NCI-H446 treated with DMSO at 0.1 percent for 48 hours (cell line): ENCODE results near the gene ACP7.
A peak's percentile ranks its signal among the peaks of the same experiment; 100 is the strongest.
"Not testable (repeated sequence)": the region's sequence is repeated elsewhere in the genome, so short reads cannot be mapped to it uniquely, and the experiment has no call there.

Source experiments
- DNase-seq: peaks from one replicate; lab custom pipeline; 2025; lab: John Stamatoyannopoulos, UW

The ACP7 gene

DNA sequence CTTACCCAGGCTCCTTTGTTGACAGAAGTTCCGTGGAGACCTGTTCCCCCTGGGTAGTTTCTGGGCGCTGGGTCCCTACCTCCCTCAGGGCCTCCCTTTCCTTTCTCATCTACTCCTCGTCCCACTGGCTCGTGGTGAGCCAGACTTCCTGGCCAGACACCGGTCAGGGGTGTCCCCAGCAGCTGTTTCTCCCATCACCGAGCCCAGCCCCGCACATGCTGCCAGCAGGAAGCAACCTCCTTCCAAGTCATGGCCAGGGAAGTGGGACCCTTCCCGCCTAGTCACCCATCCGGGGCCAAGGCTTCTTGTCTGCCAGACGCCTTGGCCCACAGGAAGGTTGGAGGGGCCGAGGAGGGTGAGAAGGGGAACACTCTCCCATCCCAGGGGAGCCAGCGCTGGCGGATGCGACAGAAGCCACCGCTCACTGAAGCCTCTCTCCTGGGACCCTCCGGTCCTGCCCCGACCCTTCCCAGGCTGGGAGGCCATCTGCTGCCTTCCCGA is 47.1 kb downstream of the ACP7 start:
- DNase-seq = no peak

DNA sequence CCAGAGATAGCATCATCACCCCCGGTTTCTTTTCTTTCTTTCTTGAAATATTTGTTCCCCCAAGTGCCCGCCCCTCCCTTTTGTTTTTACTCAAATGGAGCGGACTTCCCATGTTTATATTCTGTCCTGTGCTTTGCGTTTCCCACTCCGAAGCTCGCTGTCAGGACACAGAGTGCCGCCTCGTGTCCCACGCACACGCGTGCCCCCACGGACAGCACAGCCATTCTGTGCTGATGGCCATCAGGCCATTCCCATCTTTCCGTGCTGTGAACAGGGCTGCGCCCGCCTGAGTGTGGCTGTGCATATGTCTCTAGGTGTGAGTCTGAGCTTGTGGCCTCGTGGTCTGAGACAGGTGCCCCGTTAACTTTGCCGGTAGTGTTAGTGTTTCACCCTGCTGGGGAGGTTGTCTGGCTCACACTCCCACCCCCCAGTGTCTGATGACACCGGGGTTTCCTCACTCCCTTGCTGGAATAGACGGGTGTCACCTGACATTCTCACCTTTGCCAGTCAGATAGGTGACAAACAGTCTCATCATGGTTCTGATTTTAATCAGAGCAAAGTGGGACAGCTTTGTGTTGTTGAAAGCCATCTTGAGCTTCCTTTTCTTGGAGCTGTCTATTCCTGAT is 48.3 kb downstream of the ACP7 start:
- DNase-seq = no peak

- DNase-seq = no peak
These were observed 49.5 kb downstream of the ACP7 start for GRCh38 chr19:39133431-39134270.

- no peak for DNase-seq
These were observed 51.5 kb downstream of the ACP7 start for GRCh38 chr19:39135701-39136100.

DNA sequence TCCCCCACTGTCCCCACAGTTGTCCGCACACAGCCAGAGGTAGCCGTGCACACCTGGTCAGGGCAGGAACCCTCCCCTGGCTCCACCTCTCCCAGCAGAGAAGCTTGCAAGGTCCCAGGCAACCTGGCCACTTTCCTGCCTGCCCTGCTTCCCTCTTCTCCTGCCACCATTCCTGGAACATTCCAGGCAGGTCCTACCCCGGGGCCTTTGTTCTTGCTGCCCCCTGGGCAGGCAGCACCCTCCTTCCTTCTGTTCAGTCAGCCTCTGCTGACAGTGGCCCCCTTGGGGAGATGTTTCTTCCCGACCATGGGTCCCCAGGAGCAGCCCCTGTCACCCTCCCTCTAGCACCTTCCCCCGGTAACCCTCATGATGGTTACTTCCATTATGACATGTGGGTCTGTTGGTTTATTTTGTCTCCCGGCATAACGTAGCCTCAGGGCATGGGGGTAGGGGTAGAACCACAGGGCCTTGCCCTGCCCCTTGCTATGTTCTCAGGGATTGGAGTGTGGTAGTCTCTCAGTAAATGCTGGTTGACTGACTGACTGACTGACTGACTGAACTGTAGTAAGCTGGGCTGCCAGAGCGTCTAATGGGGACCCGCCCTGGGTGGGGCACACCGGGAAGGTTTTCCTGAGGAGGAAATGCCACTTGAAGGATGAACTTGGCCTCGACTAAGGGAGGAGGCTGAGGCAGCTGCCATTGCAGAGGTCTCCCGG is 52.2 kb downstream of the ACP7 start:
- no peak for DNase-seq

DNA sequence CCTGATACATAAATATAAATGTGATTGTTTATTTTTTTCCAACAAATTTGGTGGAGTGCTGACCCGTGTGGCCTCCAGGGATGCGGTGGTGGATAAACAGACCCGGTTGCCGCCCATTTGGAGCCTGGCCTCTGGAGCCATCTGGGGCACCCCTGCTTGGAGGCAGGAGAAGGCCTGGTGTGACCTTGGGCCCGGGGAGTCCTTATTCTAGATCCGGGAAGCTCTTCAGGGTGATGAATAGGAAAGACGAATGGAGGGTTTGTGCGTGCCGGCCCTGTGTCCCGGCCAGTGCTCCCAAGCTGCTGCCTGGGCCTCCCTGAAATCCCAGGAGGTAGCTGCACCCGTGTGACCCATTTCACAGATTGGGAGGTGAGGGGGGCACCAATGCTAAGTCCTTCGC is 53.0 kb downstream of the ACP7 start:
- no peak for DNase-seq

DNA sequence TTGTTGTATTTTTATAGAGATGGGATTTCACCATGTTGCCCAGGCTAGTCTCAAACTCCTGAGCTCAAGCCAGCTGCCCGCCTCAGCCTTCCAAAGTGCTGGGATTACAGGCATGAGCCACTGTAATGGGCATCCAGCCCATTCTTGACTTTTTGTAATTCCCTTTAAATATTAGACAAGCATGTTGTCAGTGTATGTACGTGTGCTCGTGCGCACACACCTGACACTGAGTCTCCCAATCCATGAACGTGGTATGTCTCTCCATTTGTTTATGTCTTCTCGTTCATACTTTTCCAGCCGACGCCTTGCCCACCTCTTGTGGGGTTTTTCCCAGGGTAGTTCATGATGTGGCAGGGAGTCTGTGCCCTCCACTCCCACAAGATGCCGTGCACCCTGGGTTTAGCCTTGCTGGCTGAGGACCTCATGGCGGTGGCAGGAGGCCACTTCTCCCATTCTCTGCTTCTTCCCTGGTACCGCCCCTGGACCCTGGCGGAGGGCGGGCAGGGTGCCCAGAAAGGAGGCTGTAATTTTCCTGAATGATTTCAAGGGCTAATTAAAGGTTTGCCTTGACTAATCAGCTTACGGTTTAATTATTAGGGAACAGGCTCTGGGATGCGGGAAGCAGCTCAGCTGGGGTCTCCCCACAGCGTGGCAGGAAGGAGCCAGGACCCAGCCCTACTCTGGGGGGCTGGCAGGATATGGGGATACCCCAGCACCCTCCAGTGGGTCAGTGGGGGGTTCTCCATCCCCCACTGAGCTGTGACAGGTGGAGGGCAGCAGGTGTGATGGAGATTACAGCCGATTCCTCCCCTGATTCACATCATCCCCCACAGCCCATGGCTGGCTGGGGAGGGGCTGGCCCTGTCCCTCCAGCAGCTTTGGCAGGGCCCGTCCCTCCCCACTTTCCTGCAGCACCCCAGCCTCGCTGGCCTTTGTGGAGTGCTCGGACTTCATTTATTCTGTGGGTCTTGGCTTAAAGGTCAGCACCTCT is 54.3 kb downstream of the ACP7 start:
- DNase-seq = peak; percentile 11

- no peak for DNase-seq
These were observed 55.2 kb downstream of the ACP7 start for GRCh38 chr19:39139305-39139874.

DNA sequence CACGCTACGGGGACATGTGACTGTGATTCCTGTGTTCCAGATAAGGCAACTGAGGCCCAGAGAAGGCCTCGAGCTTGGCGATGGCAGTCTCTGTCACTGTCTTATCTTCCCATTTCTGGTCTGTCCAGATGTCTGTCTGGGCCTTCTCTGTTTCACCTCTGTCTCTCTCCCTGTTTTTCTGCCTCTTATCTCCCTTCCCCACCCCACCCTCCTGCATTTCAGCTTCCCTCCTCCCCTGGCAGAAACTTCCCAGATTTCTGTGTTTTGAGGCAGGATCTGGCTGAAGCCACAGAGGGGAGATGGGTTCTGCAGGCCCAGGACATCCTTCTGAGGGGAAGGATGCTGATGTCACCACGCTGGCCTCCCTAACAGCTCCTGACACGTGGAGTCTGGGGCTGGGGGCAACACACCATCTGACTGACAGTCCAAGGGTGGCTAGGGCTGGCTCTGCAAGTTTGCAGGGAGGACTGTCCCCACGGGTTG is 55.8 kb downstream of the ACP7 start:
- no peak for DNase-seq

- no peak for DNase-seq
These were observed 56.4 kb downstream of the ACP7 start for GRCh38 chr19:39140594-39140993.

DNA sequence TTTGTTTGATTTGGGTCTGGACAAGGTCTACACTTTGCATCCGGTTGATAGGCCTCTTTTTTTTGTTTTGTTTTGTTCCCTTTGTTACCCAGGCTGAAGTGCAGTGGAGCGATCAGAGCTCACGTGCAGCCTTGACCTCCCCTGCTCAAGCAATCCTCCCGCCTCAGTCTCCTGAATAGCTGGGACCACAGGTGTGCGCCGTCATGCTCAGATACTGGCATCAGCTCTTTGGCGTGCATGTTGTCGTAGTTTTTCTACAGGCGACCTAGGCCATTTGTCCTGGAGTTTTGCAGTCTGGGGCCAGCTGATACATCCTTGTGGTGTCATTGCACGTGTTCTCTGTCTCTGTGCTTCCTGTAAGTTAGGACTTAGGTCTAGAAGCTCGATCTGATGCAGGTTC is 57.8 kb downstream of the ACP7 start:
- DNase-seq = no peak

DNA sequence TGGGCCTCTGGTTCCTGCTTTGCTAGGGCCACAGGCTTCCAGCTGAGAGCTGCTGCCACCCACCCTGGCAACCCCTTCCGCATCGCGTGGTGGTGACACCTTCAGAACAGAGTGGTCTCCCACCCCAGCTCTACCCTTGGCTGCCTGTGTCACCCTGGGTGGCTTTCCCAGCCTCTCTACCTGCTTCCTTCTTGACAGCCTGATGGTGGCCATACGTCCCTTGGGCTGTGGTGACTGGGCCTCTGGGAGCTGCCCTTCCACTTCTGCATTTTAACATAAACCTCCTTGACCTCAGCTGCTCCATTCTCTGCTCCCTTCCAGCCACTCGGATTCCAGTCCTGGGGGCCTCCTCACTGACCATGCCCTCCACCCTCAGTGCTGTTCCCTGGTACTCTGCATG is 58.5 kb downstream of the ACP7 start:
- no peak for DNase-seq

DNA sequence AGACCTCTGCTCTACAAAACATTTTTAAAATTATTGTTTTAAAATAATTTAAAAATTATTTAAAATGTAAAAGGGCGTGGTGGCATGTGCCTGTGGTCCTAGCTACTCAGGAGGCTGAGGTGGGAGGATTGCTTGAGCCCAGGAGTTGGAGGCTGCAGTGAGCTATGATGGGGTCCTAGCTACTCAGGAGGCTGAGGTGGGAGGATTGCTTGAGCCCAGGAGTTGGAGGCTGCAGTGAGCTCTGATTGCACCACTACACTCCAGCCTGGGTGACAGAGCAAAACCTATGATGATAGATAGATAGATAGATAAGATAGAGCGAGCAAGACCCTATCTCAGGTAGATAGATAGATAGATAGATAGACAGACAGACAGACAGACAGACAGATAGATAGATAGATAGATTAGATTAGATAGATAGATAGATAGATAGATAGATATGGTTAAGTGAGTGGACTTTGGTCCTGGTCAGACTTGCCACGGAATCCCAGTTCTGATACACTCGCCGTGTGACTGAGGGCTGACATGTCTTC is 59.7 kb downstream of the ACP7 start:
- not testable (repeated sequence) for DNase-seq

DNA sequence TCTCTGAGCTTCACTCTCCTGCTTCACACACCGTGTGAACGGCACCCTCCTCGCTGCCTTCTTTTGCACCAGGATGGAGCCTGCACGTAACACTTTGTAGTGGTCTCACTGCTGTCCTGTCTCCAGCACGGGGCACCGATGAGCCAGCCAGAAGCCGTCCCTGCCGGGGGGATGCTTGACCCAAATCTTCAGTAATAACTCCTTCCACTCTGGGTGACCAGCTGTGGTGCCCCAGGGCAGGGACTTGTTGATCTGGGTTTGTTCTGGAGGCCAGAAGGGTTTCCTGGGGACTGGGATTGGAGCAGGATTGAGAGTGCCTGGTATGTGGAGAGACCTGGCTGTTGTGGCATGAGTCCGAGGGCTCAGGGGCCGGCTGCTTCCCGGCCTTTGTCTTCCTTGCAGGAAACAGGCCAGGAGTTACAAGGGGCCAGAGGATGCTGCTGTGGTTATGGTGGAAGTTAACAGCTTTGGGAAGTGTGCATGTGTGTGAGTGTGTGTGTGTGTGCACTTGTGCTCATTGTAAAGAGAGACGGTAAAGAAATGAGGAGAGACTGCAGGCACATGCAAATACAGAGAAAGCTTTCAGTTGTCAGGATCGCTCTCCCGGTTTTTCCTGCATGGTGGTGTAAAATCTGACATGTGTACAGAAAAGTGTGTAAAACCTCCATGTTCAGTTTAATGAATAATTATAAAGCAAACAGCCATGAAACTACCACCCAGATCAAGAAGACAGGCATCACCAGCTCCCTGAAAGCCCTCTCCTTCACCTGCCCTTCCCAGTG is 60.3 kb downstream of the ACP7 start:
- no peak for DNase-seq

DNA sequence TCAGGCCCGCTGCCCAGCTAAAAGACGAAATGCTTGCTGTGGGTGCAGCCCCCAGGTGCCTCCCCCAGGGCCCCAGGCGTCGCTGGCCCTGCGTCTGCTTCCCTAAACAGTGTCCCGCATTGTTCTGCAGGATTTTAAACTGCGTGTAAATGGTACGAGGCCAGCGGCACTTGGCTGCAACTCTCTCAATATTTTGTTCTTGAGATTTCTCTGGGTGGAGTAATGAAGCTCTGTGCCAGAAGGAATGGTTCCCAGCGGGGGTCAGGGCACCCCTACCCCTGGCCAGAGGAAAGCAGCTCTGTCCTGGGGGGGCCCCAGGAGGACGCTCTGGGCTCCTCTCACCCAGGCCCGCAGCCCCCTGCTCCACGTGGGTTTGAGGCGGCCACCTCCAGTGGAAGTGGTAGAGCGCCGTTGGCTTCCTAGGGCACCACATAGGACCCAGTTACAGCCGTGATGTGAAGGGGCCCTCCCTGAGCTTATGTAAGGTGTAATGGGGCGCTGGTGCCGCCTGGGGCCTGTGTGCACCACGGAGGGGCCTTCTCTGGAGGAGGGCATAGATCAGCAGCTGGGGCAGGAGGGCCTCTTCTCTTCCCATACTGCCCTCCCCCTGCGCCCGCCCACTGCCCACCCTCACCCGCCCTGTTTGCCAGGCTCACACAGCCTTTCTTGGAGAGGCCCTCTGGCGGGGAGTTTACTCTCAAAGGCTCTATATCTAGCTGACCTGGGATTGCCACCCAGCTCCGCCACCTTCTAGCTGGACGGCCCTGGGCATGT is 61.2 kb downstream of the ACP7 start:
- DNase-seq = no peak

GRCh38 chr19:39146091-39146490 is 61.9 kb downstream of the ACP7 start:
- DNase-seq = no peak

GRCh38 chr19:39146686-39147450 is 62.7 kb downstream of the ACP7 start:
- no peak for DNase-seq

DNA sequence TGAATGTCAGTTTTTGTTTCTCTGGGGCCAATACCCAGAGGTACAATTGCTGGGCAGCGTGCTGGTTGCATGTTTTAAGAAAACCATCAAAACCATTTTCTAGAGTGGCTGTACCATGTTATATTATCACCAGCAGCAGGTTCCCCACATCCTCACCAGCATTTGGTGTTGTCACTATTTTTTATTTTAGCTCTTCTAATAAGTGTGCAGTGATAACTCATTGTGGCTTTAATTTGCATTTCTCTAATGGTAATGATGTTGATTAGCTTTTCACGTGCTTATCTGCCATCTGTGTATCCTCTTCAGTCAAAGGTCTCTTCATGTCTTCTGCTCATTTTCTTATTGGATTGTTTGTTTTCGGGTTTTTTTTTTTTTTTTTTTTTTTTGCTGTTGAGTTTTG is 63.3 kb downstream of the ACP7 start:
- no peak for DNase-seq
